Measurements from ENCODE around the gene PARD3B.

The PARD3B gene

GRCh38 chr2:205001300-205001966, 456.2 kb downstream of the PARD3B start:
- no peak for DNase-seq (ENCODE audit: low read depth)
- TF ChIP-seq CTCF (IDR thresholded peaks at IDR 0.05; ENCODE audit: insufficient read depth, low read depth, low read length, missing control alignments): no peak
- H3K4me3 ChIP-seq (ENCODE audit: low read depth, low read length): no peak overlapping the region

- no peak overlapping the region for H3K4me3 ChIP-seq (ENCODE audit: low read depth, low read length)
- no peak for DNase-seq (ENCODE audit: low read depth)
- TF ChIP-seq CTCF (IDR thresholded peaks at IDR 0.05; ENCODE audit: insufficient read depth, low read depth, low read length, missing control alignments): no peak
Measured at GRCh38 chr2:205002390-205002789, 457.1 kb downstream of the PARD3B start.

- H3K4me3 ChIP-seq (ENCODE audit: low read depth, low read length): no peak overlapping the region
- TF ChIP-seq CTCF (IDR thresholded peaks at IDR 0.05; ENCODE audit: insufficient read depth, low read depth, low read length, missing control alignments): no peak
- DNase-seq (ENCODE audit: low read depth): no peak
Measured at GRCh38 chr2:205003288-205003687, 458.0 kb downstream of the PARD3B start.

DNA sequence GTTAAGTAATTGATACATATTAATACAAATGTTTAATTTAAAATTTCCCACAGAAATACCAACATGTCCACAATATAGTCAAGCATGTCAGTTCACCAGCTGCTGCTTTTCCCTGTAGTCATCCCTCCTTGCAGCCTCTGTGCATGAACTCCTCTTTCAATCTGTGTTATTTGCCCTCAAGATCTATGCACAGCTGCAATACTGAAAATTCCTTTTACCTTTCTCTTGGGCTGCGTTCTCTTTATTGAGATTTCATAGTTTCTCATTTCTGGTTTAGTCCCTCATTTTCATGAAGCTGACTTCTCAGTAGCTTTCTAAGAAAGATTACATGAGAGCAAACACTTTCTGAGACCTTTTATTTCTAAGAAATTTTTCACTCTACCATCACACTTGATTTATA, 464.9 kb downstream of the PARD3B start:
- H3K4me3 ChIP-seq (ENCODE audit: low read depth, low read length): no peak overlapping the region
- no peak for DNase-seq (ENCODE audit: low read depth)
- TF ChIP-seq CTCF (IDR thresholded peaks at IDR 0.05; ENCODE audit: insufficient read depth, low read depth, low read length, missing control alignments): no peak

GRCh38 chr2:205011031-205011430, 465.8 kb downstream of the PARD3B start:
- no peak for DNase-seq (ENCODE audit: low read depth)
- H3K4me3 ChIP-seq (ENCODE audit: low read depth, low read length): no peak overlapping the region
- no peak for TF ChIP-seq CTCF (IDR thresholded peaks at IDR 0.05; ENCODE audit: insufficient read depth, low read depth, low read length, missing control alignments)

DNA sequence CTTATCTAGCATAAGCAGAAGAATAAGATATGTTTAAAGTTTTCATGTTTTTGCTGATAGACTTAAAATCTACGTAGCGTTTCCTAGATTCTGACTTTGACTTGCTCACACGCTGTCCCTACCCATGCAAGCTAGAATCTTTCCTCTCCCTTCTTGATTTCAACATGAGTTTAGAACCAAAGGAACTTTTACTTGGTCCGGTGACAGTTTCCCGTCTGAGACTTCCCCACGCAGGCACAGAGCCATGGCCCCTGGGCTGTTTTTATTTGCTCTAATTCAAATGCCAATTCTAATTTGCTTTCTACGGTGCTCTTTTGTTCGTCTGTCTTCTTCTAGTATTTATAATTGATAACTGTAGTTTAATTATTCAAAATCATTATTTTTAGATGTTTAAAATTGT, 467.7 kb downstream of the PARD3B start:
- no peak for DNase-seq (ENCODE audit: low read depth)
- no peak overlapping the region for H3K4me3 ChIP-seq (ENCODE audit: low read depth, low read length)
- TF ChIP-seq CTCF (IDR thresholded peaks at IDR 0.05; ENCODE audit: insufficient read depth, low read depth, low read length, missing control alignments): no peak

DNA sequence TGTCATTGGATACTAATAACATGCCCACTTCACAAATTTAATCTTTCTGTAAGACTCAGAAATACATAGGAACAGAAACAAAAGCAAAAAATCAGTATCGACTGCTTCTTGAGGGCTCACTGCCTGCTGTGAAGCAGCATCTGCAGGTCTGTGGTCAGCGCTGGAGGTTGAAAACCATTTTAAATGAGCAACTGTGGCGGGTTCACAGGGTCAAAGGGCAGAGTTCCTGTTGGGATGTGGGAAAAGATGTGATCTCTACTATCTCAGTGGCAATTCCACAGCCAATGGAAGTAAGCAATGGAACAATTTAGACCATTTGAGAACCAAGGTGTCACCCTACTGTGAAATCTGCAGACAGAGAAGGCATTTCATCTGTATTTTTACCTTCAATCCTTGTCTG, 468.3 kb downstream of the PARD3B start:
- no peak for TF ChIP-seq CTCF (IDR thresholded peaks at IDR 0.05; ENCODE audit: insufficient read depth, low read depth, low read length, missing control alignments)
- no peak overlapping the region for H3K4me3 ChIP-seq (ENCODE audit: low read depth, low read length)
- no peak for DNase-seq (ENCODE audit: low read depth)

Measured in GM12865 (cell line).